Testis (tissue), 3 donors: Measurements from ENCODE around the gene NOVA2. TPM values are rescaled to one million over a fixed set of nuclear protein-coding genes. Genes with fewer than 3 reads are reported as not detected.

Experiments used
- DNase-seq: peaks from one replicate; pipeline ENCODE4 v3.0.0-alpha.2; 2019
- H3K27ac ChIP-seq, 2 donors: fragments of 200-600 bp; sonication (generic); one replicate each; pipeline ENCODE4 v1.5.1; 2019
- H3K27me3 ChIP-seq: fragments of 200-600 bp; sonication (generic); one replicate; pipeline ENCODE4 v1.5.1; 2019
- H3K36me3 ChIP-seq: fragments of 200-600 bp; sonication (generic); one replicate; pipeline ENCODE4 v1.5.1; 2017; ENCODE audit warnings: low read depth; ENCODE audit errors: missing control alignments
- H3K4me1 ChIP-seq: fragments of 200-600 bp; sonication (generic); one replicate; pipeline ENCODE4 v1.5.1; 2019
- H3K4me3 ChIP-seq, 2 donors: fragments of 200-600 bp; sonication (generic); one replicate each; pipeline ENCODE4 v1.5.1; 2017 to 2019
- H3K9me3 ChIP-seq: fragments of 200-600 bp; sonication (generic); one replicate; pipeline ENCODE4 v1.5.1; 2017
- CTCF ChIP-seq, 3 experiments: fragments of 450-650 bp in 2 of 3; fragments of 200-600 bp in 1 of 3; sonication (generic) in 1 of 3; IDR thresholded peaks; one replicate each; pipeline ENCODE4 v1.5.1; 2016 to 2019; ENCODE audit warnings: antibody characterized with exemption in 3 of 3, mild to moderate bottlenecking in 2 of 3, moderate library complexity in 1 of 3
- POLR2A ChIP-seq: fragments of 450-650 bp; IDR thresholded peaks from one replicate; pipeline ENCODE4 v1.6.1; 2017; ENCODE audit warnings: antibody characterized with exemption, mild to moderate bottlenecking, moderate library complexity
- WGBS, 2 donors: methylation state at CpG; one replicate each; pipeline ENCODE4 v1.1.5; 2018; 5-methylcytosine and 5-hydroxymethylcytosine counted together
- intact Hi-C: fragments of 100-400 bp; cut with DNase I; formaldehyde crosslinking; loops from one replicate; pipeline ENCODE4 v1.15.1; 2023; ENCODE audit warnings: low total_unique reads
- polyA plus RNA-seq: library from polyadenylated mRNA; stranded (reverse); fragments of 350-450 nt; fragmentation: Illumina TruSeq; extraction: RNeasy Lipid Tissue Mini Kit (QIAGEN cat#74804); gene quantifications from one replicate; pipeline ENCODE4 v1.2.3, GENCODE V29; 2014; ENCODE audit warnings: low read depth, low replicate concordance; ENCODE audit not compliant: insufficient read depth
- total RNA-seq, 2 donors: library from RNA; depleted of rRNA; stranded (reverse); fragments of >200 nt; gene quantifications; one replicate each; pipeline ENCODE4 v1.2.3, GENCODE V29; 2016

Gene NOVA2
- total and polyA plus RNA-seq, 3 donors from 2014 or later = 3.0 to 5.7 (median 3.1) TPM

GRCh38 chr19:45990113-45990728, 16.6 kb upstream of the NOVA2 start:
- TF ChIP-seq CTCF (IDR thresholded peaks at IDR 0.05) = no peak
- no peak for TF ChIP-seq POLR2A
- Histone ChIP-seq H3K4me1 (no peaks in the 10 kb centered on the region), H3K27ac (no peak overlapping the region), H3K36me3 (no peaks in the 10 kb centered on the region), H3K4me3 (no peak overlapping the region), H3K27me3 (no peaks in the 10 kb centered on the region), H3K9me3 (no peaks in the 10 kb centered on the region)
- WGBS, 2 donors = 89 to 92% methylated on average over 12 of the region's 12 CpGs
- DNase-seq = no peak
- intact Hi-C loops = no loop called here

GRCh38 chr19:45985321-45985720, 11.7 kb upstream of the NOVA2 start:
- Histone ChIP-seq H3K4me3 (no peak overlapping the region), H3K27me3 (no peaks in the 10 kb centered on the region), H3K4me1 (no peaks in the 10 kb centered on the region), H3K27ac (no peak overlapping the region), H3K36me3 (no peaks in the 10 kb centered on the region), H3K9me3 (no peaks in the 10 kb centered on the region)
- DNase-seq = no peak
- intact Hi-C loops = no loop called here
- 78 to 82% methylated on average over 7 of the region's 7 CpGs for WGBS, 2 donors
- no peak for TF ChIP-seq CTCF (IDR thresholded peaks at IDR 0.05)
- no peak for TF ChIP-seq POLR2A

- H3K9me3 ChIP-seq = no peaks in the 10 kb centered on the region
- H3K36me3 ChIP-seq = no peaks in the 10 kb centered on the region
- H3K4me1 ChIP-seq = no peaks in the 10 kb centered on the region
- WGBS, 2 donors = 38 to 39% methylated on average over 2 of the region's 2 CpGs
- DNase-seq = no peak
- H3K4me3 ChIP-seq = no peak overlapping the region
- H3K27me3 ChIP-seq = no peaks in the 10 kb centered on the region
- no peak overlapping the region for H3K27ac ChIP-seq
- intact Hi-C loops = no loop called here
- TF ChIP-seq POLR2A (no peak), CTCF (IDR thresholded peaks at IDR 0.05) (no peak)
These were observed 7.7 kb upstream of the NOVA2 start for GRCh38 chr19:45981350-45981749.

GRCh38 chr19:45978156-45978555, 4.5 kb upstream of the NOVA2 start:
- intact Hi-C loops = no loop called here
- Histone ChIP-seq H3K9me3 (no peaks in the 10 kb centered on the region), H3K36me3 (no peaks in the 10 kb centered on the region), H3K4me1 (no peaks in the 10 kb centered on the region), H3K27ac (no peak overlapping the region), H3K27me3 (no peaks in the 10 kb centered on the region), H3K4me3 (no peak overlapping the region)
- no peak for DNase-seq
- WGBS, 2 donors = 78 to 80% methylated on average over 7 of the region's 7 CpGs
- TF ChIP-seq POLR2A = no peak
- TF ChIP-seq CTCF (IDR thresholded peaks at IDR 0.05) = no peak

- 45 to 63% methylated on average over 5 to 14 of the region's 14 CpGs for WGBS, 2 donors
- no peak overlapping the region for H3K4me3 ChIP-seq
- TF ChIP-seq POLR2A (no peak), CTCF (IDR thresholded peaks at IDR 0.05) (no peak)
- intact Hi-C loops = no loop called here
- H3K36me3 ChIP-seq = no peaks in the 10 kb centered on the region
- H3K9me3 ChIP-seq = no peaks in the 10 kb centered on the region
- no peaks in the 10 kb centered on the region for H3K4me1 ChIP-seq
- H3K27me3 ChIP-seq = no peaks in the 10 kb centered on the region
- H3K27ac ChIP-seq = no peak overlapping the region
- DNase-seq = no peak
These were observed 2.5 kb upstream of the NOVA2 start for GRCh38 chr19:45976178-45976577.
